Renal cortex interstitium (tissue), 11 donors: ENCODE data around the gene LPIN1. TPM values are rescaled to one million over a fixed set of nuclear protein-coding genes. Genes with fewer than 3 reads are reported as not detected.

Experiments used
- DNase-seq, 11 donors: peaks; one replicate each; pipeline ENCODE4 v3.0.0-alpha.2; 2013; ENCODE audit warnings: low read depth in 9 of 11, low spot score in 4 of 11; ENCODE audit errors: extremely low read depth in 1 of 11
- polyA plus RNA-seq, 3 donors: library from polyadenylated mRNA; unstranded; fragments of 120-200 nt; gene quantifications; one replicate each; pipeline ENCODE4 v1.2.1, GENCODE V29; 2013; ENCODE audit not compliant: insufficient read length in 3 of 3

LPIN1 gene
- polyA plus RNA-seq, 3 donors = 19.8 to 26.4 (median 22.5) TPM

- DNase-seq = peak in 2 of 11 donors; percentile 44 to 46
Observed at GRCh38 chr2:11738589-11739436, 7.6 kb upstream of the LPIN1 start.

GRCh38 chr2:11740723-11741122 lies 5.7 kb upstream of the LPIN1 start:
- DNase-seq = no peak

DNA sequence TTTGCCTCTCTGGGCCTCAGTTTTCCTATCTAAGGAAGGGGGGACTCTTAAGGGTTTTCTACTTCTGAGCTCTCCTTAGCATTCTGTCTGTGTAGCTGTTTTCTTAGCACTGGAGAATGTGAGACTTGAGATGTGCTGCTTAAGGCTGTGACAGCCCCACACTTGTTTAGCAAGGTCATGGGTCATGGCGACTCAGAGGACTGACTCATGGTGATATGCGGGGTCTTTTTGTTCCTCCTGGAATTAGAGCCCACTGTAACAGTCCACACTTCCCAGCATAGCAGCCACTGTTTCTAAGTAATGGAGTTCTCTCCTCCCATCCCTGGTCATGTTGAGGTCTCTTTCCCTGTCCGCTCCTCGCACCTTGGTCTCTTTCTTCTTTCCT lies 4.1 kb upstream of the LPIN1 start:
- no peak for DNase-seq

- no peak for DNase-seq
Observed at GRCh38 chr2:11742702-11743357, 3.6 kb upstream of the LPIN1 start.

DNA sequence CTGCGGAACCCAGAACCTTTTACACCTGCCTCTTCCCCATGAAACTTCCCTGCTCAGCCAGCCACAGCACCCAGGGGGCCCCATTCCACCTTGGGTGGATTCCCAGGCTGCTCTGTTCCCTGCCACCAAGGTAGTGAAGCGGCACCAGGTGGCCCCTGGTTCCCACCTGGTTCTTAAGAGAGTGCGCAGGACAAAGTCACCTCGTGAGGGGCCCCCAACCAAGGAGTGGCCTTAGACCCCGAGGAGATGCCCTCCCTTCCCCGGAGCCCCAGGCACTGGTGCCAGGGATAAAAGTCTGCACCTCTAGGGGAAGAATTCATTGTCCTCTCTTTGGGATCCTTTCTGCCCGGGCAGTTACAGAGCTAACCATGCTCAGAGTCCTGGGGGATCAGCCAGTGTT lies 3.1 kb upstream of the LPIN1 start:
- DNase-seq = no peak

DNA sequence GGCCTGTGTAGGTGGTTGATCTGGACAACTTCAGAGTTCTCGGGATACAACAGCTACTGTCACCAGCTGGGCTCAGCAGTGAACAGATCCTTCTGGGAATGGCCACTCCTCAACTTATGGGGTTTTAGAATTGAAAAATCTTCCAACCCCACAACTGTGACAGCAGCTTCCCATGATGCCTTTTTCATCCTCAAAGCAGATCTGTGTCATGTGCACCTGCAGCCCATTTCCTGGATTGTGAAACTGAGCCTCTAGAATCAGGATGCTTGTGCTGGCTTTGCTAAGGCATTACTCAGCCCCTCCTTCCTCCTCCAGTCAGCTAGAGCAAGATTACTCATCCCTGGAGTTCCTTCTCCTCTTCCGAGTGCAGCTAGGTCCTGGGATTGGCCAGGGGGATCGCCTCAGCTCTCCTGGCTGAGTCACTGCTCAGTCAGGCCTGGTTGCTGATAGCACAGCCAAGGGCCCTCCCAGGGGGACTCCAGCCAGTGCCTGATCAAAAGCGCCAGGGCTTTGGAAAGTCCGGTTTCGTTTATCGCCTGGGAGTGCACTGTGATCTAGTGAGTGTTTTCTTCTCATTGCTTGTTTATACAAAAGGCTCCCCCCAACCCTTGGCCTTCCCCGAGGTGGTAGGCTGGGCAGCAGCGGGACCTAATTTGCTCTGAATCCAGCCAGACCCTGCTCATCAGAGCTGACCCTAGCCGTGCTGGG lies 2.4 kb upstream of the LPIN1 start:
- peak; percentile 71 to 93 (median 86) for DNase-seq

- no peak for DNase-seq
Observed at GRCh38 chr2:11744631-11745394, 1.6 kb upstream of the LPIN1 start.

- no peak for DNase-seq
Observed at GRCh38 chr2:11745613-11746375, 638 bp upstream of the LPIN1 start.

GRCh38 chr2:11746807-11747459 lies 501 bp downstream of the LPIN1 start:
- peak in 2 of 11 donors; percentile 21 to 35 for DNase-seq

GRCh38 chr2:11748018-11748860 lies 1.8 kb downstream of the LPIN1 start:
- DNase-seq = no peak

GRCh38 chr2:11748861-11749645 lies 2.6 kb downstream of the LPIN1 start:
- DNase-seq = no peak

GRCh38 chr2:11749646-11750349 lies 3.4 kb downstream of the LPIN1 start:
- no peak for DNase-seq

GRCh38 chr2:11750422-11750821 lies 4.0 kb downstream of the LPIN1 start:
- DNase-seq = no peak

DNA sequence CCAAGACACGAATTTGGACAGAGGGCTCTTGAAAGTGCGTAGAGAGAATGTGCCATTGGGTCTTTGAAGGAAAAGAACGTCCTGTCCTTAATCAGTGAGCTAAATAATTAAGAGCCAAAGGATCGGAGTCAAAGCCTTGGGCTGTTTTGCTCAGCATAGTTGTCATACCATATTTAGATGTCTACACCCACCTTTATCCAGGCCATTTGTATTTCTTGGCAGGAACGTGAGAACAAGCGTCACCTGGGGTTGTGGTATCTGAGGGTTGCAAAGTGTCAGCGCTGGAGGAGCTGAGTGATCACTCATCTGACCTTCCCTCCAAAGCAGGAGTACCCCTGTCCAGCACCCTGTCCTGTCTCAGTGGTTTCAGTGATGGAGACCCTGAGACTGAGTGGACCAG lies 4.5 kb downstream of the LPIN1 start:
- DNase-seq = no peak

GRCh38 chr2:11752906-11753305 lies 6.5 kb downstream of the LPIN1 start:
- DNase-seq = no peak

- no peak for DNase-seq
Observed at GRCh38 chr2:11753452-11753885, 7.0 kb downstream of the LPIN1 start.
